ENCODE data around the gene PHYKPL.

The PHYKPL gene

DNA sequence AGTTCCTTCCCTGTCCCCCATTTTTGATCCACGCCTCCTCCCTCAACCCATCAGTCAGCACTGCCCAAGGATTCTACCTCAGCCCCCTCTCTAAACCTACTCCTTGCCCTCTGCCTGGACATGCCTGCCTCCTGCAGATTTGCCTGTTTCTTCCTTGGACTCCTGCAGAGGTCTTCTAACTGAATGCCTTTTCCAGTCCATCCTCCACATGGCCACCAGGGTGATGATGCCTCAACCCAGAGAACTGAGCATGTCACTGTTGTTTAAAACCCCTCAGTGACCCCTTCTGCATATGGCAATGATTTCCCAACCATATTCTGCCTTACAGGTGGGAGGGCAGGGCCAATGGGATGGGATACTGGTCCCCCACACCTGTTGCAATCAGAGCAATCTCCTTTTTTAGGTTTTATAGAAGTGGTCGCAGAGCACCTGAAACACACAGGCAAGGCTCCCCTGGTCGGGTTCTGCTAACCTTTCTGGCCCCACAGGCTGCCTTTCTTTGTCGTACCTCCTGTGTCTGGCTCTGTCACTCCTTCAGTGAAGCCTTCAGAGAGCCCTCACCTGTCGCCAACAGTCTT, 9.3 kb downstream of the PHYKPL start:
- no peak for DNase-seq (ENCODE audit: low spot score)

DNA sequence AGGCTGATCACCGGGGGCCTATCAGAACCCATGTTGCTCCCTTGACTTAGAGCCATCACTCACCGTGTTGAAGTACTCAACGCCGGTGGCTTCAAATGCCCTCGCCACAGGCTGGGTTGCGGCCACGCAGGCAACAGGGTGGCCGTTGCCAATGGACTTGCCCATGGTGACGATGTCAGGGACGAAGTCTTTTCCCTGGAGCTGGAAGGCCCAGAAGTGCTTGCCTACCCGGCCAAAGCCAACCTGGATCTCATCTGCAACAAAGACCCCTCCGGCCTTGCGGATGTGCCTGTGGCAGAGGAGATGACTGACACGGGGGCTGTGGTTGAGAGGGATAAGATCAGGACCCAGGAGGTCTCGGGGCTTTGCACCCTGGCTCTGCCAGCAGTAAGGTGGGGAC, 10.3 kb downstream of the PHYKPL start:
- no peak for DNase-seq (ENCODE audit: low spot score)

DNA sequence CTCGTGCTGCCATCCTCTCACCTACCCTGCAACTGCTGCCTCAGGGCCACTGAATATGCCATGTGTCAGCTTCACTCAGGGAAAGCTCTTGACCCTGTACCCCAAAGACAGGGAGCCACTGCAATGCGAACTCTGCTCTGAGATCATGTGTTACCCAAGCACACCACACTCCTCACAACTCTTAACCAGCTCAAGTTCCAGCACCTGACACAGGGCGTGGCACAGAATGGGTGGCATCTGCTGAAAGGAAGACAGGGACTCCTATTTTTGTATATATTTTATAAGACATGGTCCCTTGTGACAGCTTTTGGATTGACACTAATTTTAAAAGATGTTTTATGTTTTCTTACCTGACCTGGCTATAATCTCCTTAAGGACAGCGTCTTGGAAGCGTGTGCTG, 10.7 kb downstream of the PHYKPL start:
- no peak for DNase-seq (ENCODE audit: low spot score)

DNA sequence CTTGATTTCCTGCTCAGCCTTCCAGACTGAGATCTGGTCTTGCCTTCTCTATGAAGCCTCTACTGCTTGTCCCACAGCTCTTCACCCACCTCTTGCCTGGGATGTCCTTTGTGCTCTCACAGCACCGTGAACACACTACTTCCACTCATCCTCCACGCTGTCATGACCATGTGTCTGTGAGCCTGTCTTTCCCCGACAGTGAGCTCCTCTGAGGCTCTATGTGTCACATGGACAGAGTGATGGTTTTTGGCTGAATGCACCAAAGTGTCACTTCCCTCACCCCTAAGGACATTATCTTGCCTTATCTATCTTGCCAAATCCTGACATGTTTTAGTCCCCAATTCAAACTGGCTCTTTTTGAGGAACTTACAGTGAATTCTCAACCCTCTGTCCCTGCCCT, 11.3 kb downstream of the PHYKPL start:
- DNase-seq (ENCODE audit: low spot score): no peak

DNA sequence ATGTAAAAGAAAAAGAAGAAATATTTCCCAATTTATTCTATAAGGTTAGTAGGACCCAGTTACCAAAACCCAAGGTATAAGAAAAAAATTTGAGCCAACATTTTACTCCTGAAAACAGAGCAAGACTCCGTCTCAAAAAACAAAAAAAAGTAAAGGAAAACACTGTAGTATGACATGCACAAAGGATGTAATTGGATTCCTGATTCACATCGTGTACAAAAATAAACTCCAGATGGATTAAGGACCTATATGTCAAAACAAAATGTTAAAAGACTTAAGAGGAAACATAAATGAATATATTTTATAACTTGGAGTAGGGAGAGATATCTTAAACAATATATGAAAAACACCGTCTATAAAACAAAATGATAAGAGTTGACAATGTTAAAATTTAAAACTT, 13.8 kb downstream of the PHYKPL start:
- no peak for DNase-seq (ENCODE audit: low spot score)

DNA sequence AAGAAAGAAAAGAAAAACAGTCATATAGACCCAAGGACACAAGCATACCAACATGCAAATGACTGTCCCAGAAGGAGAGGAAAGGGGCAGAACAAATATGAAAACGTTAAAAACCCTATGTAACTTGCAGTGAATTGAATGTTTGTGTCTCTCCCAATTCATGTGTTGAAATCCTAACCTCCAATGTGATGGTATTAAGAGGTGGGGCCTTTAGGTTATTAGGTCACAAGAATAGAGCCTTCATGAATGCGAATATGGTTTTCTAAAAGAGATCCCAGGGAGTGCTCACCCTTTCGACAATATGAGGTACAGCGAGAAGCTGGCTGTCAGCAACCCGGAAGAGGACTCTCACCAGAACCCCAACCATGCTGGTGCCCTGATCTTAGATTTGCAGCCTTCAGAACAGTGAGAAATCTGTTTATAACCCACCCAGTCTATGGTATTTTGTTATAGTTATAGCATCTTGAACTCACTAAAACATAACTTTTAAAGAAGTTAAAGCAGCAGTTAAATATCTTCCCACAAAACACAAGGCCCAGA, 14.3 kb downstream of the PHYKPL start:
- no peak for DNase-seq (ENCODE audit: low spot score)

DNA sequence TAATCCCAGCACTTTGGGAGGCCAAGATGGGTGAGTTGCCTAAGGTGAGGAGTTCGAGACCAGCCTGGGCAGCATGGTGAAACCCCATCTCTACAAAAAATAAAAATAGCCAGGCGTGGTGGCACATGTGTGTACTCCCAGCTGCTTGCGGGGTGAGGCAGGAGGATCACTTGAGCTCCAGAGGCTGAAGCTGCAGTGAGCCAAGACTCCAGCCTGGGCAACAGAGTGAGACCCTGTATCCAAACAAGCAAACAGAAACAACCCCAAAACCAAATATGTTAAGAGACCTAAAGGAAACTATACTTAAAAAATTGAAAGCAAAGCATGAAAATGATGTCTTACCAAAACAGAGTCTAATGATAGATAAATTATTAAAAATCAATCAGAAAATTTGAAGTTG, 15.8 kb downstream of the PHYKPL start:
- no peak for DNase-seq (ENCODE audit: low spot score)

DNA sequence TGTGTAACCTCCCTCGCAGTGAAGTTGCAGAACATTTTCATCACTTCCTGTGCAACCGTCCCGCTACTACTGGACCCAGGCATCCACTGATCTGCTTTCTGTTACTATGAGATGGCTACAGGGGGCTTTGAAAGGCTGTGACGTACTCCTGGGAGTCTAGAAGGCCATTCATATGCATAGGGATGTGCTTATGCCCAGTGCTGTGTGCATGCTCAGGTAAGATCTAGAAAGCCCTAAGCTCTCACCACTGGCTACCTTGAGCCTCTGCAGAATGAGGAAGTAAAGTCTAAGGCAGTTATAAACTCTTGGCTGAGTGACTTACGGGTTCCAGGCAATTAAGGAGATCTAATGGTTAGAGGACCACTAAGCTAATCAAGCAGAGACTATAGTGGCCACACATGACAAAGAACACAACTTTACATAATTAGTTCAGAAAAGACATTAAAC, 16.5 kb downstream of the PHYKPL start:
- no peak for DNase-seq (ENCODE audit: low spot score)

DNA sequence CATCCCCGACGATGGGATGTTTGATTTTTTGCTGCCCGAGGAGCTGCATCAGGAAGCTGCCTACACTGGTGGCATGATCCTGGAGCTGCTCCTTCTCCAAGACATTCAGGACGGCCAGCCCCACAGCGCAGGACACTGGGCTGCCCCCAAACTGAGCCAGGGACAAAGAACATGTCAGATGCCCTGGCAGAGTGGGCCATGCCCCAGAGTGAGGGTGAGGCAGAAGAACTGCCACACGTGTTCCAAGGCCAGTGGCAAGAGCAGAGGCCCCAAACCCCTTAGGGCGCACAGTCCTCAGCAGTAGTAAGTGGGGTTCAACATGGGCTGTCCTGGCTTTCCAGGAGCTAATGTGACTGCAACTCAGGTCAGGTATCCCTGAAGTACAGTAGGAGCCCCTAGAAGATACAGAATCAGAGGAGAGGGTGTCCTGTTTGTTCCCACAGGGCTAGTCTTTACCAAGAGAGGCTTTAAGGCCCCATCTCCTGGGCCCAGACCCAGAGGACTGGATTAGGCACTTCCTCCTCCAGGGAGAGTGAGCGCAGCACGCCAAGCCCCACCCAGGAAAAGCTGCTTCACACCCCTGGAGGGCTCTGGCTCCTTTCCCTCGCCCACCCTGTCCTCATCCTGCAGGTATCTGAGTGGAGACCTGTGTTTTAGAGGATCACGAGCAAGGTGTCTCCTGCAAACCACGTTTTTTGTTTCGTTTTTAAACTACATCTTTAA, 17.2 kb downstream of the PHYKPL start:
- no peak for DNase-seq (ENCODE audit: low spot score)

DNA sequence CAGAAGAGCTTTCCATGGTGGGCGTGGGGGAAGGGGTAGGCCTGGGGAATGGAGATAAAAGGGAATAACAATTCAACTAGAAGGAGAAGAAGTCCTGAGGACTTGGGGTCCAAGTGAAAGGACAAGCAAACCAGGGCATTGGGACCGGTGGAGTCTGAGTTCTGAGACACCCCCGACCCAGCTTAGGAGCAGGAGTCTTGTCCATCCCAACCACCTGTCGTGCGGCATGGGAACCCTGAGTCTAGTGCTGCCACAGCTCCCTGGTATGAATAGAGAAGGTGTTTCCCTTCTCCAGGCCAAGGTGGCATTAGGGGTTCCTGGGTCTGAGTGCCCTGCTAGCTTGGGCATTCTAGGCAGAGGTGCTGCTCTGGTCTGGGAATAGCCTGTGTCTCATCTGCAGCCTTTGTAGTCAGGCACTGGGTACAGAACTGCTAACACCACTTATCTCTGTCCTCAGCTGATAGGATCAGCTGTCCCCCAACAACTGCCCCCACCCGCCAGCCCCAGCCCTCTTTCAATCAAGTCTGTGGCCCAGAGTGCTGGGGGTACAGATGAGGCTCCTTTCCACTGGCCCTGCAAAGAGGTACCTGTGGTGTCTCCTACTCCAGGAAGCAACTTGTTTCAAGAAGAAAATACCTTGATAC, 18.3 kb downstream of the PHYKPL start:
- no peak for DNase-seq (ENCODE audit: low spot score)

DNA sequence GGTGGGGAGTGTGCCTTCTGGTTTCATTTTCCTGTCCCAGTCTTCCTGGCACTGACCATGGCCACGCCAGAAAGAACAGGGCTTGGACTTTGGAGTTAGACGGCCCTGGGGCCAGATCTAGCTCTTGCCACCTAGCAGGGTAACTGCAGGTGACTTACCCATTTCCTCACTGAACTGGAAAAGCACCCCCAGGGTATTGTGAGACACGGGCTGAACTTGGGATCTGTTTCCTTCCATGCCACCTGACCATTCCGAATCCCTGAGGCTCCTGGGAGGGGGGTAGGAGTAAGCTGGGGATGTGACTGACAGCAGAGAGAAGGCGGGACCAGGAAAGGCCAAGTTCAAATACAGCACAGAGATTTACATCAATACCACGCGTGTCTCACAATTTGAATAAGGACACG, 18.9 kb downstream of the PHYKPL start:
- no peak for DNase-seq (ENCODE audit: low spot score)

DNA sequence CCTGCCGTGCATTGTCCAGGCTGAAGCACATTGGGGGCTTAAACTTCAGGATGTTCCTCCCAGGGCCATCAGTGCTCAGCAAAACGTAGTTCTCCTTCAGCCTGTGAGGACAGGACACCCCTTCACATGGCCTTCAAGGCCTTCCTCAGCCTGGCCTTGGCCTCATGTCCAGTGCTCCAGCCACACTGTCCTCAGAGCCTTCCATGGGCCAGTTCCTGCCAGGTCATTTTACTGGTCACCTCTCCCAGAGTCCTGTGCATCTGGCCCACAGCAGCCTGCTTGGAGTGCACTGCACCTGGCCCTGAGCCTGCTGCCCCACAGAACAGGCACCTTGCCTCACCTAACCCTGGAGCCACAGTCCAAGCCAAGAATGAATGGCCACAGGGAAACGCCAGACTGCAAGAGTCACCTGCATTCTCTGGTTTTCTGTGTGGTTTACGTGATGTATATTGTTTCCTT, 19.6 kb downstream of the PHYKPL start:
- no peak for DNase-seq (ENCODE audit: low spot score)

DNA sequence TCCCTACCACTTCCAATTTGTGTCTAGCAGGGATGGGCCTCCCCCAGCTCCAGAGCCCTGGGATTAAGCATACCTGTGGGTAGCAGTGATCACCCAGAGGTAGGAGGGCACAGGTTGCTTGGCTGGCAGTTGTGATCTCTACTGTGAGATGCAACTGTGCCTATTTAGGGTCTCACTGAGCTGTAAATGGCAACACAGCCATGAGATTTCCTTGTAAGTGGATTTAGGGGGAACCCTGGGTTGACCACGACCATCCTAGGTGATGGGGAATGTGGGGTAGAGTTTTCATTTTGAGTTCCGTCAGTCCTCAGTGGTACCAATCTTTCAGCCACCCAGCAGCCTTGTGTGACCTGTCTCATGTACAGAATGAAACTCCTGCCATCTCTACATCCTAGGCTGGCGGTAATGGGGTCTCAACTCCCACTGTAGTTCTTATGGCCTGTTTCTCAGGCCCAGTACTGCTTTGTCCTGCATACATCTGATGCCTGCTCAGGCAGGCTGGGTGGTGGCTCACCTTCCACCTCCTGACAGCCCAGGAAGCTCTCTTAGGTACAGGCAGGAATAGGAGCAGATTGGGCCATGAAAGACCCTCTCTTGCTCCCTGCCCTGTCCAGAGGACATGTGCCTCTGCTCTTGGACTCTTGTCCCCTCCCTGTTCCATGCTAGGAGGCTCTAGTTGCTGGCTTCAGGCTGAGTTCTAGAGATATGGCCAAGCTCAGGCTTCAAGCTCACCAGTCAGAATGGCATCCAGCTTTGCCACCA, 20.2 kb downstream of the PHYKPL start:
- no peak for DNase-seq (ENCODE audit: low spot score)

DNA sequence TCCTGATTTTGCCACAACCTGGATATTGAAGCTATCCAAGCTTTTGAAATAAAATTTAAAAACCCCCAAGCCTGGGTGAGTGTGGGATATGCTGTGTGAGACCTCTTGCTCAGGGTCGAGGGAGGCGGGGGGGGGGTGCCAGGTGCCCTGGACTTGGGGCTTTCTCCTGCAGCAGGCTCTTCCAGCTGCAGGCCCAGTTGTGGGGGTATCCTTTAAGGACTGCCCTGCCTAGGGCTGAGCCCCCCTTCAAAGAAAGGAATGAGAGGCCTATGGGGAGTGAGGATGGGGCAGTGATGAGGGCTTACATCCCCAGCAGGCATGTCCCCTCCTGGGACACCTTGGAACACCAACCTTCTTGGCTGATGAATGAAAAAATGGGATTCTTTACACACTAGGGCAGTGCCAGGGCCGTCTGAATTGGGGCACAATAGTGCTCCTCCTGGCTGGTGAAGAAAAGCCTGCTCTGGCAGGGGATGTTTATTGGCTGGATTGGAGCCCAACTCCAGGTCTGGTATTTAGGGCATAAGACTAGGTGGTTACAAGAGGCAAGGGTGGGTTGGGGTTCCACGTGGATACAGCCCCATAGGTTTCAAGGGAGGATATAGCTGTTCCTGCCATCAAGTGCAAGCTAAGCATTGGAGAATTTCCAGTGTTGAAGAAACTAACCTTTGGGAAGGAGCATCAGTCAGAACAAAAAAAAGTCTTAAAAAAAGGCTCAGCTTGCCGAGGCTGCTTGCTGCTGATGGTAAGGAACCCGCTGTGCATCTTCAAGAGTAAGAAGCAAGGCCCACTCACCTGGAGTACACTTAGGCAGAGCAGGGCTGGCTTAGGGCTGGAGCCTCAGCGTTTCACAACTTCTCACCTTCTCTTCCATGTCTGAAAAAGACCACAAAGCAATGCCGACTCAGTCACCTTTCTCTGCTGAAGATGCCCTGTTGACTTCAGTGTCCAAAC, 21.2 kb downstream of the PHYKPL start:
- DNase-seq (ENCODE audit: low spot score): no peak

DNA sequence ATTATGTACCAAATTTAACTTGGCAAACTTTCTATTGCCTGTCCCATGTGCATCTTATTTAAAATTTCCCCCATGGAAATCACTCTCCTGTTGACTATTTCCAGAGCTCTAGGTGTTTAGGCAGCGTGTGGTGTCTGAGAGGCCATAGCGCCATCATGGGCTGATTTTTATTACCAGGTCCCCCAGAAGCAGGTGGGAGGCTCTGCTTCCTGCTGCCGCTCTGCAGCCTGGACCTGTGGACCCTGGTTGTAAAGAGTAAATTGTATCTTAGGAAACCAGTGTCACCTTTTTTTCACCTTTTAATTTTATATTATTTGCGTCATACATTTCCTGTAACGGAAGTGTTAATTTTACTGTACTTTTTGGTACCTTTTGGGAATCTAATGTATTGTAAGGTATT, 21.9 kb downstream of the PHYKPL start:
- no peak for DNase-seq (ENCODE audit: low spot score)

DNA sequence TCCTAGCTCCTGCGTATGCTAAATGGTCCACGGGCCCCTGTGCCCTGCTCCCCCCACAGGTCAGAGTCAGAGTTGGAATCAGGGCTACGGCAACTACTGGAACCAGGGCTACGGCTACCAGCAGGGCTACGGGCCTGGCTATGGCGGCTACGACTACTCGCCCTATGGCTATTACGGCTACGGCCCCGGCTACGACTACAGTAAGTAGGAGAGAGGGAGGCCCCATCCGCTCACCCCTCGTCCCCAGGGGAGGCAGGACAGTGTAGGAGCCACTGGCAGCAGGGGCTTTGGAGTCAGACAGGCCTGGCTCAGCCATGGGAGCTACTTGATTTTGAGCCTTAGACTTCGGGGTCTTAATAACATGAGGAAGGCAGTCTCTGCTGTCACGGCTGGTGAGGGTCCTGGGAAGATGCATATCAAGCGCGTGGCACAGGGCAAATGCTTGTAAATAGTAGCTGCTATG, 22.5 kb downstream of the PHYKPL start:
- no peak for DNase-seq (ENCODE audit: low spot score)

DNA sequence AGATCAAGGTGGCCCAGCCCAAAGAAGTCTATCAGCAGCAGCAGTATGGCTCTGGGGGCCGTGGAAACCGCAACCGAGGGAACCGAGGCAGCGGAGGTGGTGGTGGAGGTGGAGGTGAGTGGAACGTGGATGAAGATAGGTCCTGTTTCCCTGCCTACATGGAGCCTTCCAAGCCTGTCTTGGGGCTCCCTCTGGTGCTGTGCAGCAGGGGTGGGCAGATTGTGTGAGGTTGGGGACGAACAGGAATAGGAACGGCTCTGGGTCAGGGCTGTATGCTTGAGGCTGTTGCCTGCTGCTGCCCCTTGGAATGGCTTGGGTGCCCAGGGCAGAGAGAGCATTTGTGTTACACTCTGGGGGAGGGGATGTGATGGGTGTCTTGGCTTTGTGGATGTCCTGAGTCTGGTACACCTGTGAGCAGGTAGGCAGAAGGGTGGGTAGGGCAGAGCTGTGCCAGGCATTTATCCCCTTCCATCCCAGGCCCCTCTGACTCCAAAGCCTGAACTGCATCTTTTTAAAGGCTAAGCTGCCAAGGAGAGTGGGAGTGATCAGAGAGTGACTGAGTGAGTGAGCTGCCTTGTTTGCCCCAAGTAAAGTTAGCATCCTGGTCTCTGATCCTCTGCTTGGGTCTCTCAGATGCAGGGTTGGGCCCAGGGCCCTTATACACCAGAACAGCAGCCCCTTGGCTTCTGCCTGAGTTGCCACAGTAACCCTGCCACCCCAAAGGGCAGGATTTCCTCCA, 23.1 kb downstream of the PHYKPL start:
- DNase-seq (ENCODE audit: low spot score): no peak

DNA sequence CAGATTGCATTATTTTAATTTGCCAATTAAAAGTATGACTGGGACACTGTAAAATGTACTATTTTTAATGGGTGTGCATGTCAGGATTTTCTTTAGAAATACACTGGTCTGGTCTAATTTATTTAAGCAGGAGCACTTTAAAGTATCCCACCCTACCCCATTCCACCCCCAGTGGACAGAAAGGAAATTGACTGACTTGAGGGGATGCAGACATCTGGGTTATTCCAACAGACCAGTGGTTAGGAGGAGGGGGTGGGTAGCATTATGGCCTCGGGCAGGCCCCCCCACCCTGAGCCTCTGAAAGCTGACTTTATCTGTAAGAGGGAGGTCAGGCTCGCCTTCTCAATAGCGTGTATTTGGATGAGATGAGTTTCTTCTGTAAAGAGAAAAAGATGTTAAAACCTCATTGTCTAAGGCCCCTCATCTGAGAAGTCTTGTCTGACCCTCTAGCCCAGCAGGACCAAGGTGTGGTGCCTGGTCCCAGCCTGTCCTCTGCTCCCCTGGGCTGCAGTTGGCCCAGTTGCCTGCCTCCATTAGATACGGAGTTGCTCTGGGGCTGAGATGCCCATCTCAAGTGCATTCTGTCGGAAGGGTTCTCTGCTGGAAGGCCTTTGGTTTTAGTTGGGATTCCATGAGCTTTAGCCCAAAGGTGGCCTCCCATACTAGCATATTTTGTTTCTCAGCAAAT, 23.9 kb downstream of the PHYKPL start:
- no peak for DNase-seq (ENCODE audit: low spot score)

DNA sequence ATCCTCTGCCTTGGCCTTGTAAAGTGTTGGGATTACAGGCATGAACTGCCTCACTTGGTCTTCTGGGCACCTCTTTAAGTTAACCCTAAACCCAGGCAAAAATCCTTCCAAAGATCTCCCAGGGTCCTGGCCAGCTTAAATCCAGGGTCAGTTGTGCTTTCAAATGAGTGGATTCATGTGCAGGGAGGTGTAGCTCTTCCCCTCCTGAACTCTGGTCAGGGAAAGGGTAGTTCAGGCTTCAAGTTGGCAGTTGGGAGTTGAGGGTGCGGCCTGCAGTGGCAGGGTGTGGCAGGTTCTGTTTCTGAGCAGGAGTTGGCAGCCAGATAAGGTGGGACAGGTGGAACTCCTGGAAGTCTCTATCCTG, 24.7 kb downstream of the PHYKPL start:
- DNase-seq (ENCODE audit: low spot score): peak; percentile 63

Measured in hematopoietic multipotent progenitor cell treated with erythropoietin and hydrocortisone succinate and interleukin-3 and kit ligand, for 17 days (in vitro differentiated cells).